Astrocyte of the cerebellum (primary cell): ENCODE results near the gene KRTAP13-1.

Experiments
- DNase-seq: peaks from one replicate; pipeline ENCODE4 v3.0.0-alpha.2; 2011; ENCODE audit warnings: low read depth
- H3K4me3 ChIP-seq: 2 replicates; pipeline ENCODE4 v1.5.1; 2011; ENCODE audit warnings: mild to moderate bottlenecking, low read depth, low read length, moderate library complexity
- CTCF ChIP-seq: IDR thresholded peaks from 2 replicates; pipeline ENCODE4 v1.5.1; 2012; ENCODE audit warnings: low read length, low read depth, moderate library complexity, mild to moderate bottlenecking; ENCODE audit errors: missing control alignments
- in situ Hi-C: cut with HindIII; loops from 2 replicates; pipeline ENCODE4 v1.10.0; 2017; ENCODE audit warnings: low sequenced_read_pairs

Gene KRTAP13-1

GRCh38 chr21:30372139-30372770 is 23.6 kb upstream of the KRTAP13-1 start, which contains the start of gene KRTAP13-2:
Gene KRTAP13-2, minus strand, starts transcription at chr21:30372271. Its CDS starts 58 bp downstream, at chr21:30372213.
- in situ Hi-C loops, result loop anchor here (5.0 kb wide), 1 partner anchor 80 kb away; no protein-coding TSS in a partner anchor
- H3K4me3 ChIP-seq, result no peak within 1 kb of the TSS
- TF ChIP-seq CTCF, result no peak
- no peak for DNase-seq

- no peak overlapping the region for H3K4me3 ChIP-seq
- in situ Hi-C loops, result no loop called here
- no peak for DNase-seq
- no peak for TF ChIP-seq CTCF
Measured at GRCh38 chr21:30382201-30382600, 13.6 kb upstream of the KRTAP13-1 start.

GRCh38 chr21:30391492-30392025 is 4.3 kb upstream of the KRTAP13-1 start:
- in situ Hi-C loops, result no loop called here
- no peak for TF ChIP-seq CTCF
- no peak for DNase-seq
- H3K4me3 ChIP-seq, result no peak overlapping the region

GRCh38 chr21:30408782-30409494 is 13.1 kb downstream of the KRTAP13-1 start:
- peak; percentile 68 for TF ChIP-seq CTCF
- in situ Hi-C loops, result no loop called here
- peak; percentile 64 for DNase-seq
- no peak overlapping the region for H3K4me3 ChIP-seq

- in situ Hi-C loops, result no loop called here
- no peak for TF ChIP-seq CTCF
- no peak overlapping the region for H3K4me3 ChIP-seq
- DNase-seq, result no peak
Measured at GRCh38 chr21:30415993-30416392, 20.2 kb downstream of the KRTAP13-1 start.

- TF ChIP-seq CTCF, result no peak
- no peak for DNase-seq
- H3K4me3 ChIP-seq, result no peak within 1 kb of the TSS
- in situ Hi-C loops, result no loop called here
Measured at GRCh38 chr21:30425826-30426225, 30.0 kb downstream of the KRTAP13-1 start, which contains the start of gene KRTAP13-3. Gene KRTAP13-3, minus strand, starts transcription at chr21:30425926. Its CDS starts 14 bp downstream, at chr21:30425912.
